ENCODE results near the gene SNX20. TPM values are rescaled to one million over a fixed set of nuclear protein-coding genes. Genes with fewer than 3 reads are reported as not detected.

Gene SNX20
- total and polyA plus RNA-seq, 4 experiments from 2014 or later = 62.5 to 106 (median 89.5) TPM

GRCh38 chr16:50692999-50693781 lies 12.1 kb upstream of the SNX20 start, which contains the start of gene NOD2:
Gene NOD2 (plus strand): TSS chr16:50693606. CDS start chr16:50699496, 5,890 bp downstream.
- H3K27ac ChIP-seq (ENCODE audit: low read depth, low read length) = peak within 1 kb of the TSS; percentile 63
- H3K9me3 ChIP-seq (ENCODE audit: control insufficient read depth in 1 of 2, low read length in 2 of 2) = no peaks in the 10 kb centered on the region
- ChIA-PET POLR2A (ENCODE audit: partially characterized antibody) (interaction anchor here (1.4 to 8.8 kb wide), 5 partner anchors 11 to 53 kb away, joined by 5 to 226 read pairs (median 7); partner anchors contain the start of genes CYLD and SNX20), CTCF (ENCODE audit: partially characterized antibody) (interaction anchor here (1.4 to 5.2 kb wide), 3 partner anchors 25 to 54 kb away, joined by 3 to 28 read pairs (median 5); no protein-coding TSS in a partner anchor)
- Mint-ChIP-seq H3K27ac (peak within 1 kb of the TSS; percentile 53 to 99 (median 93)), H3K9me3 (peaks cover 0 to 3% (median 0%) of the 10 kb centered on the region in 8 donors), H3K4me3 (peak within 1 kb of the TSS; percentile 87 to 91 (median 88)), H3K27me3 (no peaks in the 10 kb centered on the region), H3K36me3 (peaks cover 0 to 5% of the 10 kb centered on the region in 2 donors), H3K4me1 (peaks cover 50 to 67% (median 54%) of the 10 kb centered on the region in 4 donors)
- no peaks in the 10 kb centered on the region for H3K36me3 ChIP-seq (ENCODE audit: insufficient read depth, low read length)
- DNase-seq = peak in 3 of 5 donors; percentile 22 to 47 (median 31)
- H3K4me1 ChIP-seq (ENCODE audit: insufficient read depth, low read length) = peaks cover 55% of the 10 kb centered on the region
- no peaks in the 10 kb centered on the region for H3K27me3 ChIP-seq (ENCODE audit: insufficient read depth, low read length)
- intact Hi-C loops (cut with micrococcal nuclease) = no loop called here
- peak within 1 kb of the TSS; percentile 68 to 69 for H3K4me3 ChIP-seq (ENCODE audit: low read length in 2 of 2)

GRCh38 chr16:50692644-50692998 lies 11.5 kb upstream of the SNX20 start:
- Mint-ChIP-seq H3K27ac (peak overlapping the region in 5 of 7 donors; percentile 39 to 93 (median 86)), H3K4me1 (peaks cover 46 to 65% (median 50%) of the 10 kb centered on the region in 4 donors), H3K36me3 (peaks cover 0 to 4% of the 10 kb centered on the region in 2 donors), H3K4me3 (peak overlapping the region; percentile 62 to 91 (median 86)), H3K9me3 (peaks cover 0 to 3% (median 0%) of the 10 kb centered on the region in 8 donors), H3K27me3 (no peaks in the 10 kb centered on the region)
- peaks cover 53% of the 10 kb centered on the region for H3K4me1 ChIP-seq (ENCODE audit: insufficient read depth, low read length)
- POLR2A ChIA-PET (ENCODE audit: partially characterized antibody) = interaction anchor here (1.0 to 8.8 kb wide), 2 partner anchors 10 to 12 kb away, joined by 3 to 226 read pairs; partner anchors contain the start of gene SNX20
- H3K9me3 ChIP-seq (ENCODE audit: control insufficient read depth in 1 of 2, low read length in 2 of 2) = no peaks in the 10 kb centered on the region
- peak in 1 of 5 donors; percentile 9 for DNase-seq
- H3K27ac ChIP-seq (ENCODE audit: low read depth, low read length) = no peak overlapping the region
- H3K36me3 ChIP-seq (ENCODE audit: insufficient read depth, low read length) = no peaks in the 10 kb centered on the region
- intact Hi-C loops (cut with micrococcal nuclease) = no loop called here
- no peak overlapping the region for H3K4me3 ChIP-seq (ENCODE audit: low read length in 2 of 2)
- CTCF ChIA-PET (ENCODE audit: partially characterized antibody) = no interaction called here
- no peaks in the 10 kb centered on the region for H3K27me3 ChIP-seq (ENCODE audit: insufficient read depth, low read length)

GRCh38 chr16:50690177-50690576 lies 9.1 kb upstream of the SNX20 start:
- intact Hi-C loops (cut with micrococcal nuclease) = no loop called here
- H3K4me3 ChIP-seq (ENCODE audit: low read length in 2 of 2) = no peak overlapping the region
- no peak overlapping the region for H3K27ac ChIP-seq (ENCODE audit: low read depth, low read length)
- H3K9me3 ChIP-seq (ENCODE audit: control insufficient read depth in 1 of 2, low read length in 2 of 2) = no peaks in the 10 kb centered on the region
- H3K27ac Mint-ChIP-seq = peak overlapping the region in 3 of 7 donors; percentile 42 to 51 (median 45)
- peaks cover 0 to 3% (median 0%) of the 10 kb centered on the region in 8 donors for H3K9me3 Mint-ChIP-seq
- no peak for DNase-seq
- peaks cover 42 to 63% (median 46%) of the 10 kb centered on the region in 4 donors for H3K4me1 Mint-ChIP-seq
- no peaks in the 10 kb centered on the region for H3K27me3 Mint-ChIP-seq
- H3K4me3 Mint-ChIP-seq = no peak overlapping the region
- H3K4me1 ChIP-seq (ENCODE audit: insufficient read depth, low read length) = peaks cover 51% of the 10 kb centered on the region
- H3K36me3 ChIP-seq (ENCODE audit: insufficient read depth, low read length) = no peaks in the 10 kb centered on the region
- peaks cover 0 to 4% of the 10 kb centered on the region in 2 donors for H3K36me3 Mint-ChIP-seq
- ChIA-PET CTCF (ENCODE audit: partially characterized antibody) (no interaction called here), POLR2A (ENCODE audit: partially characterized antibody) (interaction anchor here (1.3 kb wide), 1 partner anchor 9 kb away, joined by 4 read pairs; the partner anchor contains the start of gene SNX20)
- no peaks in the 10 kb centered on the region for H3K27me3 ChIP-seq (ENCODE audit: insufficient read depth, low read length)

- POLR2A ChIA-PET (ENCODE audit: partially characterized antibody) = no interaction called here
- H3K27ac Mint-ChIP-seq = peak overlapping the region in 3 of 7 donors; percentile 1 to 27 (median 9)
Measured at GRCh38 chr16:50688867-50689266, 7.8 kb upstream of the SNX20 start.

GRCh38 chr16:50688083-50688482 lies 7.0 kb upstream of the SNX20 start:
- H3K27ac Mint-ChIP-seq = peak overlapping the region in 2 of 7 donors; percentile 29 to 37
- H3K27me3 ChIP-seq (ENCODE audit: insufficient read depth, low read length) = no peaks in the 10 kb centered on the region
- no peak overlapping the region for H3K4me3 Mint-ChIP-seq
- H3K36me3 ChIP-seq (ENCODE audit: insufficient read depth, low read length) = no peaks in the 10 kb centered on the region
- no peak overlapping the region for H3K27ac ChIP-seq (ENCODE audit: low read depth, low read length)
- no peaks in the 10 kb centered on the region for H3K27me3 Mint-ChIP-seq
- H3K4me3 ChIP-seq (ENCODE audit: low read length in 2 of 2) = no peak overlapping the region
- ChIA-PET CTCF (ENCODE audit: partially characterized antibody) (interaction anchor here (14.4 kb wide), 1 partner anchor 20 kb away, joined by 289 read pairs; no protein-coding TSS in a partner anchor), POLR2A (ENCODE audit: partially characterized antibody) (interaction anchor here (5.5 to 13.8 kb wide), 3 partner anchors 9 to 56 kb away, joined by 97 to 238 read pairs (median 226); partner anchors contain the start of genes CYLD and NOD2)
- peaks cover 0 to 3% (median 0%) of the 10 kb centered on the region in 8 donors for H3K9me3 Mint-ChIP-seq
- no peaks in the 10 kb centered on the region for H3K9me3 ChIP-seq (ENCODE audit: control insufficient read depth in 1 of 2, low read length in 2 of 2)
- H3K36me3 Mint-ChIP-seq = peaks cover 0 to 2% of the 10 kb centered on the region in 2 donors
- intact Hi-C loops (cut with micrococcal nuclease) = no loop called here
- no peak for DNase-seq
- H3K4me1 ChIP-seq (ENCODE audit: insufficient read depth, low read length) = peaks cover 54% of the 10 kb centered on the region
- H3K4me1 Mint-ChIP-seq = peaks cover 50 to 69% (median 52%) of the 10 kb centered on the region in 4 donors

More at GRCh38 chr16:50688867-50689266, 7.8 kb upstream of the SNX20 start:
- Mint-ChIP-seq H3K4me3 (no peak overlapping the region), H3K9me3 (peaks cover 0 to 3% (median 0%) of the 10 kb centered on the region in 8 donors), H3K27me3 (no peaks in the 10 kb centered on the region), H3K4me1 (peaks cover 44 to 63% (median 47%) of the 10 kb centered on the region in 4 donors), H3K36me3 (peaks cover 0 to 2% of the 10 kb centered on the region in 2 donors)
- no peak overlapping the region for H3K27ac ChIP-seq (ENCODE audit: low read depth, low read length)
- CTCF ChIA-PET (ENCODE audit: partially characterized antibody) = interaction anchor here (1.0 kb wide), 1 partner anchor 23 kb away, joined by 3 read pairs; no protein-coding TSS in a partner anchor
- no peak for DNase-seq
- intact Hi-C loops (cut with micrococcal nuclease) = no loop called here
- H3K27me3 ChIP-seq (ENCODE audit: insufficient read depth, low read length) = no peaks in the 10 kb centered on the region
- no peaks in the 10 kb centered on the region for H3K36me3 ChIP-seq (ENCODE audit: insufficient read depth, low read length)
- H3K9me3 ChIP-seq (ENCODE audit: control insufficient read depth in 1 of 2, low read length in 2 of 2) = no peaks in the 10 kb centered on the region
- H3K4me3 ChIP-seq (ENCODE audit: low read length in 2 of 2) = no peak overlapping the region
- H3K4me1 ChIP-seq (ENCODE audit: insufficient read depth, low read length) = peaks cover 51% of the 10 kb centered on the region

GRCh38 chr16:50685462-50686063 lies 4.5 kb upstream of the SNX20 start:
- POLR2A ChIA-PET (ENCODE audit: partially characterized antibody) = interaction anchor here (0.6 to 13.8 kb wide), 12 partner anchors 8 to 408 kb away, joined by 3 to 238 read pairs (median 4); partner anchors contain the start of genes CYLD and NOD2
- intact Hi-C loops (cut with micrococcal nuclease) = loop anchor here (1.0 kb wide), 1 partner anchor 11 kb away; no protein-coding TSS in a partner anchor
- peaks cover 50 to 72% (median 60%) of the 10 kb centered on the region in 4 donors for H3K4me1 Mint-ChIP-seq

More at GRCh38 chr16:50685462-50686063, 4.5 kb upstream of the SNX20 start:
- H3K27ac Mint-ChIP-seq = peak overlapping the region; percentile 87 to 98 (median 94)
- H3K9me3 Mint-ChIP-seq = no peaks in the 10 kb centered on the region
- H3K4me3 Mint-ChIP-seq = peak overlapping the region in 7 of 8 donors; percentile 69 to 86 (median 77)
- peaks cover 66% of the 10 kb centered on the region for H3K4me1 ChIP-seq (ENCODE audit: insufficient read depth, low read length)
- H3K36me3 Mint-ChIP-seq = peaks cover 0 to 6% of the 10 kb centered on the region in 2 donors
- CTCF ChIA-PET (ENCODE audit: partially characterized antibody) = interaction anchor here (0.6 to 14.4 kb wide), 11 partner anchors 9 to 421 kb away, joined by 3 to 289 read pairs (median 5); no protein-coding TSS in a partner anchor
- no peaks in the 10 kb centered on the region for H3K27me3 Mint-ChIP-seq
- no peaks in the 10 kb centered on the region for H3K9me3 ChIP-seq (ENCODE audit: control insufficient read depth in 1 of 2, low read length in 2 of 2)
- H3K36me3 ChIP-seq (ENCODE audit: insufficient read depth, low read length) = no peaks in the 10 kb centered on the region
- H3K4me3 ChIP-seq (ENCODE audit: low read length in 2 of 2) = peak overlapping the region in 1 of 2 donors; percentile 11
- no peaks in the 10 kb centered on the region for H3K27me3 ChIP-seq (ENCODE audit: insufficient read depth, low read length)
- DNase-seq = peak in 2 of 5 donors; percentile 27
- H3K27ac ChIP-seq (ENCODE audit: low read depth, low read length) = peak overlapping the region; percentile 76

Data from CD4-positive, alpha-beta memory T cell (primary cell).